ENCODE data around the gene HOXD4.

The HOXD4 gene

GRCh38 chr2:176169181-176169580 lies 17.8 kb downstream of the HOXD4 start:
- Histone ChIP-seq H3K79me2 (ENCODE audit: low read length) (no peaks in the 10 kb centered on the region), H3K4me1 (ENCODE audit: low read length) (no peaks in the 10 kb centered on the region), H3K27me3 (ENCODE audit: low read depth, low read length) (peaks cover 3% of the 10 kb centered on the region; the same call in 1 of the 2 replicates), H3K4me2 (ENCODE audit: low read length) (no peak overlapping the region), H3K9me3 (ENCODE audit: insufficient read depth, low read length) (no peaks in the 10 kb centered on the region), H3K36me3 (replicated peaks; ENCODE audit: low read depth, low read length) (no peaks in the 10 kb centered on the region), H3K9ac (ENCODE audit: low read length) (no peak overlapping the region), H3K4me3 (ENCODE audit: low read length) (no peak overlapping the region), H4K20me1 (ENCODE audit: insufficient read depth, low read length) (no peaks in the 10 kb centered on the region), H3K27ac (ENCODE audit: low read length) (no peak overlapping the region), H2AFZ (ENCODE audit: low read depth, low read length) (no peak overlapping the region)
- TF ChIP-seq CTCF (IDR thresholded peaks at IDR 0.05; ENCODE audit: low read depth, low read length) (no peak), EZH2phosphoT487 (IDR thresholded peaks at IDR 0.05; ENCODE audit: low read depth) (no peak)

GRCh38 chr2:176169711-176170110 lies 18.4 kb downstream of the HOXD4 start:
- Histone ChIP-seq H3K27ac (ENCODE audit: low read length) (no peak overlapping the region), H3K9ac (ENCODE audit: low read length) (no peak overlapping the region), H3K4me3 (ENCODE audit: low read length) (no peak overlapping the region), H3K4me2 (ENCODE audit: low read length) (no peak overlapping the region), H3K36me3 (replicated peaks; ENCODE audit: low read depth, low read length) (no peaks in the 10 kb centered on the region), H3K9me3 (ENCODE audit: insufficient read depth, low read length) (no peaks in the 10 kb centered on the region), H3K79me2 (ENCODE audit: low read length) (no peaks in the 10 kb centered on the region), H4K20me1 (ENCODE audit: insufficient read depth, low read length) (no peaks in the 10 kb centered on the region), H3K27me3 (ENCODE audit: low read depth, low read length) (peaks cover 3% of the 10 kb centered on the region; the same call in 1 of the 2 replicates), H3K4me1 (ENCODE audit: low read length) (no peaks in the 10 kb centered on the region), H2AFZ (ENCODE audit: low read depth, low read length) (no peak overlapping the region)
- TF ChIP-seq EZH2phosphoT487 (IDR thresholded peaks at IDR 0.05; ENCODE audit: low read depth) = no peak
- TF ChIP-seq CTCF (IDR thresholded peaks at IDR 0.05; ENCODE audit: low read depth, low read length) = no peak

GRCh38 chr2:176170602-176171305 lies 19.4 kb downstream of the HOXD4 start:
- Histone ChIP-seq H3K9me3 (ENCODE audit: insufficient read depth, low read length) (no peaks in the 10 kb centered on the region), H3K27ac (ENCODE audit: low read length) (no peak overlapping the region), H2AFZ (ENCODE audit: low read depth, low read length) (no peak overlapping the region), H3K36me3 (replicated peaks; ENCODE audit: low read depth, low read length) (no peaks in the 10 kb centered on the region), H3K79me2 (ENCODE audit: low read length) (no peaks in the 10 kb centered on the region), H3K4me1 (ENCODE audit: low read length) (no peaks in the 10 kb centered on the region), H3K9ac (ENCODE audit: low read length) (no peak overlapping the region), H3K4me2 (ENCODE audit: low read length) (no peak overlapping the region), H3K27me3 (ENCODE audit: low read depth, low read length) (peaks cover 3% of the 10 kb centered on the region; the same call in 1 of the 2 replicates), H3K4me3 (ENCODE audit: low read length) (no peak overlapping the region), H4K20me1 (ENCODE audit: insufficient read depth, low read length) (no peaks in the 10 kb centered on the region)
- no peak for TF ChIP-seq EZH2phosphoT487 (IDR thresholded peaks at IDR 0.05; ENCODE audit: low read depth)
- no peak for TF ChIP-seq CTCF (IDR thresholded peaks at IDR 0.05; ENCODE audit: low read depth, low read length)

GRCh38 chr2:176171351-176172006 lies 20.1 kb downstream of the HOXD4 start:
- Histone ChIP-seq H3K79me2 (ENCODE audit: low read length) (no peaks in the 10 kb centered on the region), H2AFZ (ENCODE audit: low read depth, low read length) (no peak overlapping the region), H3K4me1 (ENCODE audit: low read length) (no peaks in the 10 kb centered on the region), H4K20me1 (ENCODE audit: insufficient read depth, low read length) (no peaks in the 10 kb centered on the region), H3K4me3 (ENCODE audit: low read length) (no peak overlapping the region), H3K27me3 (ENCODE audit: low read depth, low read length) (peaks cover 3% of the 10 kb centered on the region; the same call in 1 of the 2 replicates), H3K9me3 (ENCODE audit: insufficient read depth, low read length) (no peaks in the 10 kb centered on the region), H3K27ac (ENCODE audit: low read length) (no peak overlapping the region), H3K9ac (ENCODE audit: low read length) (no peak overlapping the region), H3K36me3 (replicated peaks; ENCODE audit: low read depth, low read length) (no peaks in the 10 kb centered on the region), H3K4me2 (ENCODE audit: low read length) (no peak overlapping the region)
- TF ChIP-seq EZH2phosphoT487 (IDR thresholded peaks at IDR 0.05; ENCODE audit: low read depth) (no peak), CTCF (IDR thresholded peaks at IDR 0.05; ENCODE audit: low read depth, low read length) (no peak)

Measured in OCI-LY3 (cell line).